MCF 10A (cell line): ENCODE data around the gene SLC6A11. TPM values are rescaled to one million over a fixed set of nuclear protein-coding genes. Genes with fewer than 3 reads are reported as not detected.

Experiments
- BruUV-seq: library from RNA; stranded (reverse); fragments of 400-500 nt; replicated peaks from 2 replicates; lab custom pipeline; 2021; lab: Mats Ljungman, UMichigan
- CTCF ChIA-PET: fragments of 300-600 bp; sonication (Branson Sonifier 250); formaldehyde crosslinking; extraction: SDS; loops from one replicate; lab custom pipeline; 2021; ENCODE audit warnings: antibody characterized with exemption, inconsistent platforms; lab: Yijun Ruan, JAX
- POLR2A ChIA-PET: fragments of 300-600, 350-650 bp; sonication (Branson Sonifier 250); formaldehyde crosslinking; extraction: SDS; loops from one replicate; lab custom pipeline; 2020; ENCODE audit warnings: antibody characterized with exemption, inconsistent platforms; lab: Yijun Ruan, JAX
- DNase-seq: peaks from one replicate; pipeline ENCODE4 v3.0.0-alpha.2; 2018; ENCODE audit not compliant: unreplicated experiment
- H3K27ac Mint-ChIP-seq: one replicate; pipeline ENCODE4 v1.8.0; 2022; ENCODE audit warnings: mild to moderate bottlenecking, low read depth, mixed read lengths; ENCODE audit not compliant: unreplicated experiment
- H3K27me3 Mint-ChIP-seq: one replicate; pipeline ENCODE4 v1.8.0; 2022; ENCODE audit warnings: mixed read lengths; ENCODE audit not compliant: insufficient read depth, unreplicated experiment
- H3K36me3 Mint-ChIP-seq: one replicate; pipeline ENCODE4 v1.8.0; 2022; ENCODE audit warnings: mild to moderate bottlenecking, moderate library complexity, mixed read lengths; ENCODE audit not compliant: insufficient read depth, unreplicated experiment
- H3K4me1 Mint-ChIP-seq: one replicate; pipeline ENCODE4 v1.8.0; 2022; ENCODE audit warnings: mixed read lengths; ENCODE audit not compliant: insufficient read depth, unreplicated experiment
- H3K4me3 Mint-ChIP-seq: one replicate; pipeline ENCODE4 v1.8.0; 2022; ENCODE audit warnings: mild to moderate bottlenecking, moderate library complexity, mixed read lengths; ENCODE audit not compliant: unreplicated experiment
- H3K9me3 Mint-ChIP-seq: one replicate; pipeline ENCODE4 v1.8.0; 2022; ENCODE audit warnings: mixed read lengths; ENCODE audit not compliant: unreplicated experiment
- CTCF ChIP-seq: fragments of 200-600 bp; IDR thresholded peaks from one replicate; pipeline ENCODE4 v1.8.0; 2022; ENCODE audit warnings: antibody characterized with exemption, mild to moderate bottlenecking; ENCODE audit not compliant: unreplicated experiment
- intact Hi-C: fragments of 100-400 bp; cut with micrococcal nuclease; formaldehyde crosslinking; loops from 2 replicates; pipeline ENCODE4 v1.14.1; 2022
- total RNA-seq: library from RNA; stranded (reverse); gene quantifications from 2 replicates; pipeline ENCODE4 v1.2.3, GENCODE V29; 2022

SLC6A11 gene
- total RNA-seq, 1 experiment from 2014 or later, result 1.4 TPM

GRCh38 chr3:10777627-10778026, 38.4 kb upstream of the SLC6A11 start:
- POLR2A ChIA-PET, result no interaction called here
- TF ChIP-seq CTCF, result no peak
- Mint-ChIP-seq H3K36me3 (no peaks in the 10 kb centered on the region), H3K4me3 (no peak overlapping the region), H3K9me3 (no peaks in the 10 kb centered on the region), H3K27ac (no peak overlapping the region), H3K4me1 (peaks cover 11% of the 10 kb centered on the region), H3K27me3 (no peaks in the 10 kb centered on the region)
- no TSS peak for BruUV-seq
- intact Hi-C loops, result no loop called here
- CTCF ChIA-PET, result no interaction called here
- no peak for DNase-seq

- no peak for DNase-seq
- CTCF ChIA-PET, result interaction anchor here (0.9 to 1.0 kb wide), 2 partner anchors 11 to 21 kb away, joined by 3 read pairs; no protein-coding TSS in a partner anchor
These were observed 37.3 kb upstream of the SLC6A11 start for GRCh38 chr3:10778492-10779292.

GRCh38 chr3:10779293-10779805, 36.7 kb upstream of the SLC6A11 start:
- intact Hi-C loops, result no loop called here
- POLR2A ChIA-PET, result no interaction called here
- CTCF ChIA-PET, result interaction anchor here (0.9 to 1.0 kb wide), 2 partner anchors 12 to 21 kb away, joined by 3 read pairs; no protein-coding TSS in a partner anchor
- no peaks in the 10 kb centered on the region for H3K36me3 Mint-ChIP-seq
- TF ChIP-seq CTCF, result no peak
- H3K4me1 Mint-ChIP-seq, result peaks cover 11% of the 10 kb centered on the region
- BruUV-seq, result no TSS peak
- no peak overlapping the region for H3K4me3 Mint-ChIP-seq
- no peak for DNase-seq
- no peaks in the 10 kb centered on the region for H3K9me3 Mint-ChIP-seq
- H3K27ac Mint-ChIP-seq, result no peak overlapping the region
- peaks cover 8% of the 10 kb centered on the region for H3K27me3 Mint-ChIP-seq

More at GRCh38 chr3:10778492-10779292, 37.3 kb upstream of the SLC6A11 start:
- H3K9me3 Mint-ChIP-seq, result no peaks in the 10 kb centered on the region
- no peak overlapping the region for H3K27ac Mint-ChIP-seq
- H3K4me3 Mint-ChIP-seq, result no peak overlapping the region
- H3K36me3 Mint-ChIP-seq, result no peaks in the 10 kb centered on the region
- TF ChIP-seq CTCF, result no peak
- intact Hi-C loops, result no loop called here
- BruUV-seq, result no TSS peak
- POLR2A ChIA-PET, result no interaction called here
- H3K4me1 Mint-ChIP-seq, result peaks cover 11% of the 10 kb centered on the region
- peaks cover 1% of the 10 kb centered on the region for H3K27me3 Mint-ChIP-seq

- CTCF ChIA-PET, result interaction anchor here (0.6 to 0.7 kb wide), 3 partner anchors 8 to 219 kb away, joined by 3 to 4 read pairs (median 3); no protein-coding TSS in a partner anchor
- no peak overlapping the region for H3K27ac Mint-ChIP-seq
- no peak for TF ChIP-seq CTCF
- POLR2A ChIA-PET, result no interaction called here
- intact Hi-C loops, result no loop called here
- peaks cover 11% of the 10 kb centered on the region for H3K4me1 Mint-ChIP-seq
- no peaks in the 10 kb centered on the region for H3K9me3 Mint-ChIP-seq
- peaks cover 11% of the 10 kb centered on the region for H3K27me3 Mint-ChIP-seq
- H3K36me3 Mint-ChIP-seq, result no peaks in the 10 kb centered on the region
- BruUV-seq, result no TSS peak
- H3K4me3 Mint-ChIP-seq, result no peak overlapping the region
- DNase-seq, result no peak
These were observed 35.8 kb upstream of the SLC6A11 start for GRCh38 chr3:10780243-10780642.
